ENCODE data around the gene PLK2.

DNA sequence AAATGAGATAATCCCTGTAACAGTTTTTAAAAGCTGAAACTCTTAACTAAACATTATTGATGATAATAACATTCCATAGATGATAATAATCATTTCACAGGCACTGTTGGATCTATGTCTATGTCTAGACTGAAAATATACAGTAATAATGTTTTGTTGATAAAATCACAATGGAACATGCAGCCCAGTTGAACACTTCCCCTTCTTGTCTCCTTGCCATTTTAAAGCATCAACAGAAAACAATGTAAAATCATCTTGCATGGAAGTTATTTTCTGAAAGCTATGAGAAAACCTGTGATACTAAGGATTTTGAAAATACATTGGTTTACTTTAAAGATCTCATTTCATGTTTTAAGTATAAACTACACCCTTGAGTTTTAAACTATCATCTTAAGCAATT lies 33.3 kb upstream of the PLK2 start:
- no peak for TF ChIP-seq POLR2AphosphoS5 (IDR thresholded peaks at IDR 0.05; ENCODE audit: borderline replicate concordance, low read depth, low read length)
- no peak for TF ChIP-seq EZH2 (IDR thresholded peaks at IDR 0.05)

Measured in SK-N-MC (cell line).